Activated naive CD4-positive, alpha-beta T cell treated with anti-CD3 and anti-CD28 coated beads, Interleukin-2, amount 10 ng/mL, durations not matched to agents 7 days and 5 days (primary cell): ENCODE results near the gene TNS1.

Experiments
- CTCF ChIA-PET: fragments of 350-600 bp; sonication (Branson Sonifier 250); formaldehyde crosslinking; loops from one replicate; lab custom pipeline; 2021; ENCODE audit warnings: antibody characterized with exemption; lab: Charles Lee
- DNase-seq: peaks from one replicate; pipeline ENCODE4 v3.0.0-alpha.2; 2020
- H3K27ac Mint-ChIP-seq: one replicate; pipeline ENCODE4 v1.8.0; 2021; ENCODE audit warnings: mild to moderate bottlenecking, moderate library complexity, mixed read lengths
- H3K27me3 Mint-ChIP-seq: one replicate; pipeline ENCODE4 v1.8.0; 2021; ENCODE audit warnings: mild to moderate bottlenecking, mixed read lengths
- H3K36me3 Mint-ChIP-seq: one replicate; pipeline ENCODE4 v1.8.0; 2021; ENCODE audit warnings: mixed read lengths
- H3K4me1 Mint-ChIP-seq: one replicate; pipeline ENCODE4 v1.8.0; 2021; ENCODE audit warnings: mixed read lengths
- H3K4me3 Mint-ChIP-seq: one replicate; pipeline ENCODE4 v1.8.0; 2021; ENCODE audit warnings: mild to moderate bottlenecking, moderate library complexity, mixed read lengths
- H3K9me3 Mint-ChIP-seq: one replicate; pipeline ENCODE4 v1.8.0; 2021; ENCODE audit warnings: mixed read lengths

The TNS1 gene

DNA sequence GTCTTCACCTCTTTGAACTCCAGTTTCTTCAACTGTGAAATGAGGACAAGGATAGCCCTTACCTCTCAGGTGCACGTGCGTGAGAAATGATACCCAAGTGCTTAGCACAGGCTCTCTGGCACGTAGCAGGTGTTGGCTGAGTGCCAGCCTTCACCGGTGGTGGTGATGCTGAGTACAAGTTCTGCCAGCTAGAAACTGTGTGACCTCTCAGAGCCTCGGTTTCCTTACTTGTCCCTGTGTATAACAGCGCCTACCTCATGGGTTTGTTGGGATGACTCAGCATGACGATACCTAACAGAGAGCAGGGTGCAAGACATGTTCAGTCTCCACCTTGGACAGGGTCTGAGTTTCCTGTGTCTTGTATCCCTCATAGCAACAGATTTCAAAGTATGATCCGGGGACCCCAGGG, 205.1 kb downstream of the TNS1 start:
- no peaks in the 10 kb centered on the region for H3K9me3 Mint-ChIP-seq
- no peaks in the 10 kb centered on the region for H3K27me3 Mint-ChIP-seq
- no peaks in the 10 kb centered on the region for H3K36me3 Mint-ChIP-seq
- CTCF ChIA-PET: no interaction called here
- no peak for DNase-seq
- no peak overlapping the region for H3K4me3 Mint-ChIP-seq
- H3K4me1 Mint-ChIP-seq: peaks cover 4% of the 10 kb centered on the region
- H3K27ac Mint-ChIP-seq: no peak overlapping the region

DNA sequence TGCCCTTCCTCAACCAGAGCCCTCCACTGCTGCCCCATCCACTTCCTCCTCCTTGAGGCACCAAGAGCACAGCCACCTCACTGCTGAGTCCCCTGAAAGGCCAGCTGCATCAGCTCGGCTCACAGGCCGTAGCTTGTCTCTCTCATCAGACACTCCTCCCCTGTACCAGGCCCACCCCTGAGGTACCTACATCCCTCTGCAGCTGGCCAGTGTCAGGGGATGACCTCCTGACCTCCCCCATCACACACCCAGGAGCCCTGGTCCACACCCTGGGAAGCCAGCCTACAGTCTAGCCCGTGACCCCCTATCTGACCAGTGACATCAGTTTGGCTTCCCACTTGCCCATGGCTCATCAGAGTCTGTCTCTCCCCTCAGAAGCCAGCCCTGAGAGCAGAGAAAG, 205.6 kb downstream of the TNS1 start:
- H3K4me3 Mint-ChIP-seq: no peak overlapping the region
- H3K27me3 Mint-ChIP-seq: no peaks in the 10 kb centered on the region
- H3K36me3 Mint-ChIP-seq: no peaks in the 10 kb centered on the region
- no peaks in the 10 kb centered on the region for H3K9me3 Mint-ChIP-seq
- peaks cover 4% of the 10 kb centered on the region for H3K4me1 Mint-ChIP-seq
- CTCF ChIA-PET: no interaction called here
- DNase-seq: no peak
- no peak overlapping the region for H3K27ac Mint-ChIP-seq

DNA sequence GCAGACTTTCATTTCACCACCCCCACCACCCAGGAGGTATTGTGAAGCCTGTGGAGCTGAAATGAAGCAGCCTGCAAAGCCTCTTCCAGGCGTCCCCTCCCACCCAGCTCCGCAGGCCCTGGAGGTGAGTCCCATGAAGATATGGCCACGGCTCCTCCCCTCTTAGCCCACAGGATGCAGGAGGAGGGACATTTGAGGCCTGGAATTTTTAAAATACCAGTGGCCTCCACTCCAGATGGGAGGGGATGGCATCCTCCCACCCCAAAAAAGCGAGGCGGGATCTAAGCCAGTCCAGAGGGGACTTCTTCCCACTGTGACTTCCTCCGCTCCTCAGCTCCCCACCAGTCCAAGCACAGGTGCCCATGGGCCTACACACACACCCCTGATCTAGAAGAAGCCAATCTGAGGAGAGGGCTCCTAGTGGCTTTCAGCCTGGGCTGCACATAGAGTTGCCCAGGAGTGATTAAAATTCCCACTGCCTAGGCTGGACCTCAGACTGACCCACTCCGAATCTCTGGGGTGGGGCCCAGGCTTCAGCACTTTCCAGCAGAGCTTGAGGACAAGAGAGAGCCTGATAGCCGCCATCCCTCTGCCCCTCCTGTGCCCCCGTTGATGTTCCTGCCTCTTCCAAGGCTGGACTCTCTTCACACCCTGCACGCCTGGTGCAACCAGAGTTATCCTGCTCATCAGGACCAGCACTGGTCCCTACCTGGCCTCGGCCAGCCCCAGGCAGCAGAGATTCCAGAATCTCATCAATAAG, 206.9 kb downstream of the TNS1 start:
- Mint-ChIP-seq H3K4me1 (peaks cover 10% of the 10 kb centered on the region), H3K27me3 (no peaks in the 10 kb centered on the region), H3K27ac (no peak overlapping the region), H3K4me3 (no peak overlapping the region), H3K36me3 (no peaks in the 10 kb centered on the region), H3K9me3 (no peaks in the 10 kb centered on the region)
- CTCF ChIA-PET: no interaction called here
- no peak for DNase-seq

DNA sequence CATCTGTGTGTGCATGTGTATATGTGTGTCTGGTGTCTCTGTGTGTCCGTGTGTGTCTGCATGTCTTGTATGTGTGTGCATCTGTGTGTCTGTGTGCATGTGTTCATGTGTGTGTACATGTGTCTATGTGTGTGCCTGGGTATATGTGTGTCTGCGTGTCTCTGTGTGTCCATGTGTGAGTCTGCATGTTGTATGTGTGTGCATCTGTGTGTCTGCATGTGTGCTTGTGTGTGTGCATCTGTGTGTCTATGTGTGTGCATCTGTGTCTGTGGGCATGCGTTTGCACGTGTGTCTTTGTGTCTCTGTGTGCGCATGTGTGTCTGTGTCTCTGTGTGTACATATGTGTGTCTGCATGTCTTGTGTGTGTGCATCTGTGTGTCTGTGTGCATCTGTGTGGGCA, 207.7 kb downstream of the TNS1 start:
- Mint-ChIP-seq H3K9me3 (no peaks in the 10 kb centered on the region), H3K36me3 (no peaks in the 10 kb centered on the region), H3K4me3 (no peak overlapping the region), H3K27me3 (no peaks in the 10 kb centered on the region), H3K4me1 (peaks cover 17% of the 10 kb centered on the region), H3K27ac (no peak overlapping the region)
- no peak for DNase-seq
- CTCF ChIA-PET: interaction anchor here (1.4 to 10.6 kb wide), 2 partner anchors 10 to 93 kb away, joined by 6 to 260 read pairs; no protein-coding TSS in a partner anchor

DNA sequence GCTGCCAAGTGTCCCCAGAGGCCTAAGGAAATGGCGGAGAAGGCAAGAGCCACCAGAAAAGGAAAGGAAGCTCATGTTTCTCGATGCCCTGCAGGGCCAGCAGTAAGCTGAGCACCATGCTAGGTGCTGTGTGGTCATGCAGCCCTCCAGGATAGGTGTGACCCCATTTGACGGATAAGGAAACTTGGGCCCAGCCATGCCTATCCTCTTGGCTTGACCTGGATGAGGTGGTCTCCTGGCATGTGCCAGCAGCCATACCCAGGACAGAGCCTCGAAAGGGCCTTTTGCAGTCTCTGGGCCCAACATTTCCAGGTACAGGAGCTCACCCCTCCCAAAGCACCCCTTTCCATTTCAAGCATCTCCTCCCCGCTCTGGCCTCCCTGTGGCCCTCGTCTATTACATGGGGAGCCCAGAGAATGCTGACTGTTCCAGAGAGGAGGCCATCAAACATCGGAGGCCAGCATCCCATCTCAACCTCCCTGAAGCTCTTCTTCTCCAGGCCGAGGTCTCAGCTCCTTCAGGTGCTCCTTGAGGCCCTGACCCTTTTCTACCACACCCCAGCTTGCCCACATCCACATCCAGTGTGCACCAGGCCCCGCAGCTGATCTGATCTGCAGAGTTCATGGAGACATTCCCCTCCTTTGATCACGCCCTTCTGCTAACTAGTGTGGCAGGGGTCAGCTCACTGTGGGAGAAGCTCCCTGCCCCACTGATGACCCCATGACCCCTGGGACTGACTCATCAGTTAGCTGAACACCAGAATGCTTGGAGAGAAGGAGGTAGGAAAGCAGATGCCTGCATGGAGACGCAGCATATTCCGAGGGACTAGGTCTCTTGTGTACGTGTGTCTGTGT, 208.4 kb downstream of the TNS1 start:
- H3K4me3 Mint-ChIP-seq: no peak overlapping the region
- CTCF ChIA-PET: interaction anchor here (1.4 to 10.6 kb wide), 2 partner anchors 9 to 94 kb away, joined by 6 to 260 read pairs; no protein-coding TSS in a partner anchor
- no peak for DNase-seq
- peaks cover 19% of the 10 kb centered on the region for H3K4me1 Mint-ChIP-seq
- no peaks in the 10 kb centered on the region for H3K36me3 Mint-ChIP-seq
- no peaks in the 10 kb centered on the region for H3K27me3 Mint-ChIP-seq
- H3K9me3 Mint-ChIP-seq: no peaks in the 10 kb centered on the region
- no peak overlapping the region for H3K27ac Mint-ChIP-seq

DNA sequence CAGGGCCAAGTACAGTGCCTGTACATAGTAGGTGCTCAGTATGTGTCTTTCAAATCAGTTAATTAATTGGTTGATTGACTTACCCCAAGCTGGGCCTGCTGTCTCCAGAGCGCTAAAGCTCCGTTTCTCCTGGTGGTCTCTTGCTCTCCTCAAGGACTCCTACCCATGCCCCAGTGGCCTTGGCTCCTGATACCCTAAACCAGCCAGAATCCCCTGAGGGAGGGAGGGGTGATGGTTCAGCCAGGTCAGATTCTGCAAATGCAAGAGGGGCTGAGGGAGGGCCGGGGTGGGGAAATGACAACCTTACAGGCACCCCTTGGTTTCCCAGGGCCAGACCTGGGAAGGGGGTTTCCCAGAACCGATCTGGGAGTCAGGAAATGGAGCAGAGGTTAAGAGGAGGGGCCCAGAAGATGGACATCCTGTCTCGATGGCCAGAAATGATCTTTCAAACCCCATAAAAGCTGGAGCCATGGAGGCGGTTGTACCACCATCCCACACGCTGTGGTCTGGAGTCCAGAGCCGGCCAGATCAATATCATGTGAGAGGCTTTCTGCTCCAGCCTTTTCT, 209.1 kb downstream of the TNS1 start:
- no peak for DNase-seq
- Mint-ChIP-seq H3K4me3 (no peak overlapping the region), H3K27ac (no peak overlapping the region), H3K9me3 (no peaks in the 10 kb centered on the region), H3K36me3 (no peaks in the 10 kb centered on the region), H3K4me1 (peaks cover 19% of the 10 kb centered on the region), H3K27me3 (no peaks in the 10 kb centered on the region)
- CTCF ChIA-PET: interaction anchor here (1.4 to 10.6 kb wide), 2 partner anchors 8 to 95 kb away, joined by 6 to 260 read pairs; no protein-coding TSS in a partner anchor

DNA sequence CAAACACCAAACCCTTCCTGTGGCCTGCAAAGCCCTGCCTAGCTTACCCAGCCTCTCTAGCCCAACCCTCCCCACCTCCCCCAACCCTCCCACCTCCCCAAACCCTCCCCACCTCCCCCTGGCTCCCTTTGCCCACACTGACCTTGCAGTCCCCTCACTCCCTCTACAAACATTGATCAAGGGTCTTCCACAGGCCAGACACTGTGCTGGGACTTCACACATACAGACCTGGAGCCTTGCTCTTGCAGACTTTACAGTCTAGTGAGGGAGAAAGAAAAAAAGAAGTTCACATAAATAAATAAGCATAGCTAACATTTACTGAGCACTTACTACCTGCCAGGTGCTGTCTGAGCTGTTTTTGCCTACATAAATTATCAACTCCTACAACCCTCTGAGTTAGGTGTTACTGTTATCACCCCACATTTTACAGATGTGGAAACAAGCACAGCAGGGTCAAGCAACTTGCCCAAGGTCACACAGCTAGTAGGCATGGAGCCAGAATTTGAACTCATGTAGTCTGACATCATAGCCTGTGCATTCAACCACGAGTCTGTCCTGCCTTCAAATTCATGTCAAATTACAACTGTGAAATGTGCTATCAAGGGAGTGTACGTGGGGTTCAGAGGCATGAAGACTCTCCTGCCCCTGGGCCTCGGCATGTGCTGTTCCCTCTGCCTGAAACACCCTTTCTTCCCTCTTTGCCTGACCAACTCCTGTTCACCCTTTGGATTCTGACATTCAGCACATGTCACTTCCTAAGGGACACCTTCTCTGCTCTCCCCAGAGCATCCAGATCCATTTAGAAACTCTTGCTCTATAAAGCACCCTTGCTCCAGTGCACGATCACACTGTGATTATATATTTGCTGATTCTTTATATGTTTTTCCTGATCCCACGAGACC, 209.9 kb downstream of the TNS1 start:
- CTCF ChIA-PET: interaction anchor here (0.6 to 10.6 kb wide), 6 partner anchors 10 to 1099 kb away, joined by 3 to 260 read pairs (median 5); partner anchors contain the start of gene RUFY4
- DNase-seq: no peak
- H3K4me3 Mint-ChIP-seq: no peak overlapping the region

DNA sequence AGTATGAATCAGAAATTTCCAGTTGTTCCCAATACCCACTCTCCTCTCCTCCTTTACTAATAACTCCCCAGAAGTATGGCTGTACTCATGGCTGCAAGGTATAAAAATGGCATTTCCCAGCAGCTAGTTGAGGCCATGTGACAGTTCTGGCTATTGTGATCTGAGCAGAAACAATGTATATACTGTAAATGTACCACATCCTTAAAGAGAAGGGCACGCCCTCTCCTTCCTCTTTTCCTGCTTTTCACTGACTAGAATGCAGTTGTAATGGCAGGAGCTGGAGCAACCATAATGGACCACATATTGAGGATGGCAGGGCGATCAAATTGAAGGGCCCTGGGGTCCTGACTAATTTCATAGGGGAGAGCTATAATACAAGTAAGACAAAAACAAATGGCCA, 211.2 kb downstream of the TNS1 start:
- Mint-ChIP-seq H3K4me1 (peaks cover 22% of the 10 kb centered on the region), H3K4me3 (no peak overlapping the region), H3K27me3 (no peaks in the 10 kb centered on the region), H3K9me3 (no peaks in the 10 kb centered on the region), H3K36me3 (no peaks in the 10 kb centered on the region), H3K27ac (no peak overlapping the region)
- no peak for DNase-seq
- CTCF ChIA-PET: interaction anchor here (0.7 to 10.6 kb wide), 9 partner anchors 9 to 280 kb away, joined by 3 to 260 read pairs (median 7); partner anchors contain the start of gene RUFY4

More for the DNA sequence above, 209.9 kb downstream of the TNS1 start:
- Mint-ChIP-seq H3K27me3 (no peaks in the 10 kb centered on the region), H3K4me1 (peaks cover 22% of the 10 kb centered on the region), H3K9me3 (no peaks in the 10 kb centered on the region), H3K36me3 (no peaks in the 10 kb centered on the region), H3K27ac (no peak overlapping the region)

DNA sequence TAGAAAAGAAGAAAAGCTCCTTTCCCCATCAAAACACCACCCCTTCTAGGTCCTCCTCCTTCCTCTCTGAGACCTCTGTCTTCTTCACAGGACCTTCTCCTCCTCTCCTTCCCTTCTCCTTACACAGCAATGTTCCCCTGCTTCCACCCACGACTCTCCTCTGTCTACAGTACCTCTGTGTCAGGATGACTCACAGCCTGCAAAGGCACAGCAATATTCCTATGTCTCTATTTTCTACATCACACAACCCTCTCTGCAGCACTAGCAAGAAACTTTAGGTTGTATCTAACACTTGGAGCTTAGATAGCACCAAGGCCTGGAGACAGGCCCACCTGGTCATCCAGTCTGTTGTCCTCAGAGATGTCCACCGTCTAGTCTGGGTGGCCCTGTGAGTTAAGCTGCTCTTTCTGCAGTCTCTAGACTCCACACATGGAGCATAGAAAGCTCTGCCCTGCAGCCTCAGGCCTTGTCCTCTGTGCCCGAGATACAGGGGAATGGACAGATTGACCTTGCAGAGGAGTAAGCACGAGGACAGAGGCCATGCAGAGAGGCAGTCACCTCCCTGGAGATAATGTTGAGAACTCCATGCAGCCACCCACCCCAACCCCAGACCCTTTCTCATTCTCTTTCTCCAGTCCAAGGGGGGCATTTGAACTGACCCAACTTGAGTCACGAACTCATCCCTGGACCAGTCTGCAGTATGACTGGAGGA, 212.0 kb downstream of the TNS1 start:
- Mint-ChIP-seq H3K27ac (peak overlapping the region; percentile 60), H3K9me3 (no peaks in the 10 kb centered on the region), H3K4me3 (peak overlapping the region; percentile 76), H3K4me1 (peaks cover 22% of the 10 kb centered on the region), H3K36me3 (no peaks in the 10 kb centered on the region), H3K27me3 (no peaks in the 10 kb centered on the region)
- no peak for DNase-seq
- CTCF ChIA-PET: interaction anchor here (0.7 to 10.6 kb wide), 16 partner anchors 8 to 1097 kb away, joined by 3 to 260 read pairs (median 10); partner anchors contain the start of gene RUFY4

DNA sequence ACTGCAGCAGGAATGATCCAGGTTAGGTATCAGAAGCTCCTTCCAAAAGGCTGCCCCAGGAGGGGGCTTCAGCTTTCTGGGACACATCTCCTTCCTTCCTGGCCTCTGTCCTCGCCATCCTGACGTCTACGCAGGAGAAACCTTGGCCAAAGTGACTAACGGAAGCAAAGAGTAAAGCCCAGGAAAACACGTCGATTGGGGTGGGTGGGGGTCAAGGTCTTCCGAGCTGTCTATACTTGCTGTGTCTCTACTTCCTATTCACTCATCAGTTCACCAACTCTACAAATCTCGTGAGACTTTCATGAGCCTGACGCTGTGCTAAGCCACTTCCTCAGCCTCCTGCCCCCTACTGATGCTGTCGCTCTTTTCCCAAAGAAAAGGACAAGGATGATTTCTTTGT, 212.6 kb downstream of the TNS1 start:
- Mint-ChIP-seq H3K9me3 (no peaks in the 10 kb centered on the region), H3K4me1 (peaks cover 24% of the 10 kb centered on the region), H3K27ac (peak overlapping the region; percentile 68), H3K27me3 (peaks cover 4% of the 10 kb centered on the region), H3K4me3 (peak overlapping the region; percentile 76), H3K36me3 (no peaks in the 10 kb centered on the region)
- CTCF ChIA-PET: interaction anchor here (1.0 to 10.6 kb wide), 16 partner anchors 9 to 1097 kb away, joined by 3 to 260 read pairs (median 10); partner anchors contain the start of gene RUFY4
- DNase-seq: peak; percentile 48

DNA sequence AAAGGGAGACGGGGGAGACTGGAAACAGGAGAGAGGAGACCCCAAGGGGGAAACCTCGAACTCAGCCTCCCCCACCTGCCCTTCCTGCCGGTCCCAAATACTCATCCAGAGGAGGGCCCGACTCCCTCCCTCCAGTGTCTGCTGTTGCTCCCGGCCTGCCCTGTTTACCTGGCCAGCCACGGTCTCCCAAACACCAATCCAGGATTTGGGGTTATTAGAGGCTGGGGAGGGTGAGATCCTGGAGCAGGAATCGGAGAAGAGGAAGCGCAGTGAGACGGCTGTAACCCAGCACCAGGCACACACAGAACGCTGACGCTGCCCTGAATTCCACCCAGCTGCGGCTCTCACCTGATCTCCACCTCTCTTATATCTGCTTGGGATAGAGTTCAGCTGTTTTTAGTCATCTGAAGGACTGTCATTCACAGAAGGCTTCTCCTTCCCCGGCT, 213.0 kb downstream of the TNS1 start:
- Mint-ChIP-seq H3K36me3 (no peaks in the 10 kb centered on the region), H3K27me3 (peaks cover 5% of the 10 kb centered on the region), H3K27ac (peak overlapping the region; percentile 68), H3K4me3 (peak overlapping the region; percentile 76), H3K9me3 (no peaks in the 10 kb centered on the region), H3K4me1 (peaks cover 24% of the 10 kb centered on the region)
- DNase-seq: peak; percentile 31
- CTCF ChIA-PET: interaction anchor here (0.6 to 10.6 kb wide), 23 partner anchors 10 to 1096 kb away, joined by 3 to 260 read pairs (median 6); partner anchors contain the start of gene RUFY4

DNA sequence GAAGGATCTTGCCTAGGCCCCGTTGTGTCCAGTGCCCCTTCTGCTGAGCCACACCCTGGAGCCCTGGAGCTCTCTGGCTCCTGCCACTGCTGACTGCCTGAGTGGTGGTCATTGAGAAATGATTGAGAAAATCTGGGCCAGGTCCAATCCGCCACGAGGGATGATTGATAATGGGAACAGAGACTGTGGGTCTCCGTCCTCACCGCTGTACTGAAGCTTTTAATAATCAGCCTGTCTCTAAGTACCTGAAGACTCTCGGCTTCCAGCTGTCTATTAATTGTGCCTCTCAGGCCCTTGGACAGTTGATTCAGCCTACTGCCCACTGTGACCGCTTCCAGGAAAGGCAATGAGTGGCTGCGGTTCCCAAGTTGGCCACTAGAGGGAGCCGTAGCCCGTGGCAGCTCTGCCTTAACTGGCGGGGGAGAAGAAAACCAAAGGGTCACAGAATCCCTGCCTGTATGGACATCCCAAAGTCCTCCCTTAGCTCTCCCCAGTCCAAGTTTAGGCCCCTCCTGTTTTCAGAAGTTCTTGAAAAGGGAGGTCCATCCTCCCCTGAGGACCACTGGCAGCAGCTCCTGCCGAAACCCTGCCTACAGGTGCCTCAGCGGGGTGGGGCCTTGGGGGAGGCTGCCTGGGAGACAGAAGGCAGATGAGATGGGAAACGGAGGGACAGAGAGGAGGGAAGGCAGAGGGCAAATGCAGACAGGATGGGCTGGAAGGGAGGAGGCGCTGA, 213.6 kb downstream of the TNS1 start:
- Mint-ChIP-seq H3K27ac (peak overlapping the region; percentile 60), H3K27me3 (peaks cover 5% of the 10 kb centered on the region), H3K4me1 (peaks cover 24% of the 10 kb centered on the region), H3K4me3 (peak overlapping the region; percentile 76), H3K36me3 (no peaks in the 10 kb centered on the region), H3K9me3 (no peaks in the 10 kb centered on the region)
- CTCF ChIA-PET: interaction anchor here (0.6 to 10.6 kb wide), 25 partner anchors 10 to 1096 kb away, joined by 3 to 260 read pairs (median 5); partner anchors contain the start of gene RUFY4
- peak; percentile 82 for DNase-seq
